Activated CD4-positive, alpha-beta T cell treated with anti-CD3 and anti-CD28 coated beads, Interleukin-2, amount 50 U/mL, for 4 hours (primary cell): Measurements from ENCODE around the gene LHX8.
"Not testable (repeated sequence)": the region's sequence is repeated elsewhere in the genome, so short reads cannot be mapped to it uniquely, and the experiment has no call there.

Experiments used
- DNase-seq, 2 experiments: peaks; one replicate each; pipeline ENCODE4 v3.0.0-alpha.2; 2020

The LHX8 gene

GRCh38 chr1:75132812-75133619 lies 1.2 kb upstream of the LHX8 start:
- no peak for DNase-seq

- no peak for DNase-seq
These were observed 722 bp downstream of the LHX8 start for GRCh38 chr1:75134647-75135572.

- no peak for DNase-seq
These were observed 1.5 kb downstream of the LHX8 start for GRCh38 chr1:75135573-75136194.

GRCh38 chr1:75136195-75136815 lies 2.1 kb downstream of the LHX8 start:
- DNase-seq, result no peak

GRCh38 chr1:75136921-75137641 lies 2.9 kb downstream of the LHX8 start:
- DNase-seq, result no peak

- no peak for DNase-seq
These were observed 17.9 kb downstream of the LHX8 start for GRCh38 chr1:75152092-75152491.

GRCh38 chr1:75159154-75159553 lies 25.0 kb downstream of the LHX8 start:
- DNase-seq, result no peak

- no peak for DNase-seq
These were observed 31.1 kb downstream of the LHX8 start for GRCh38 chr1:75165264-75165663.

- DNase-seq, result no peak
These were observed 32.6 kb downstream of the LHX8 start for GRCh38 chr1:75166821-75167220.

GRCh38 chr1:75170011-75170410 lies 35.8 kb downstream of the LHX8 start:
- DNase-seq, result no peak

GRCh38 chr1:75170981-75171380 lies 36.8 kb downstream of the LHX8 start:
- no peak for DNase-seq

GRCh38 chr1:75171876-75172275 lies 37.7 kb downstream of the LHX8 start:
- DNase-seq, result no peak

GRCh38 chr1:75172556-75172955 lies 38.4 kb downstream of the LHX8 start:
- no peak for DNase-seq

- no peak for DNase-seq
These were observed 40.0 kb downstream of the LHX8 start for GRCh38 chr1:75174031-75174760.

- not testable (repeated sequence) for DNase-seq
These were observed 47.2 kb downstream of the LHX8 start for GRCh38 chr1:75181214-75181955.

GRCh38 chr1:75188892-75189291 lies 54.7 kb downstream of the LHX8 start:
- DNase-seq, result no peak

GRCh38 chr1:75198163-75198562 lies 64.0 kb downstream of the LHX8 start:
- DNase-seq, result no peak

GRCh38 chr1:75198761-75199160 lies 64.6 kb downstream of the LHX8 start:
- DNase-seq, result no peak

GRCh38 chr1:75202751-75203150 lies 68.6 kb downstream of the LHX8 start:
- DNase-seq, result no peak

- no peak for DNase-seq
These were observed 69.5 kb downstream of the LHX8 start for GRCh38 chr1:75203415-75204277.
